Upper lobe of left lung (tissue), 4 donors: ENCODE results near the gene MUC22.
A peak's percentile ranks its signal among the peaks of the same experiment; 100 is the strongest.

ENCODE experiments used
- CTCF ChIP-seq, 6 experiments: fragments of 450-650 bp in 4 of 6; fragments of 200-600 bp in 2 of 6; sonication (generic) in 2 of 6; IDR thresholded peaks; one replicate each; pipeline ENCODE4 v1.5.1; 2016 to 2019; ENCODE audit warnings: antibody characterized with exemption in 6 of 6
- EP300 ChIP-seq, 4 donors: sonication (generic); formaldehyde crosslinking; IDR thresholded peaks; one replicate each; pipeline ENCODE4 v1.5.1; 2017; ENCODE audit warnings: antibody characterized with exemption in 4 of 4, control low read depth in 2 of 4
- POLR2A ChIP-seq, 4 donors: fragments of 450-650 bp; IDR thresholded peaks; one replicate each; pipeline ENCODE4 v1.5.1; 2016 to 2017; ENCODE audit warnings: antibody characterized with exemption in 4 of 4, mild to moderate bottlenecking in 2 of 4
- POLR2AphosphoS5 ChIP-seq, 2 donors: sonication (generic); formaldehyde crosslinking; IDR thresholded peaks; one replicate each; pipeline ENCODE4 v1.5.1; 2017; ENCODE audit warnings: antibody characterized with exemption in 2 of 2

- TF ChIP-seq CTCF (IDR thresholded peaks at IDR 0.05), result no peak
- peak in 1 of 4 donors; percentile 71 for TF ChIP-seq POLR2A (IDR thresholded peaks at IDR 0.05)
- peak in 1 of 2 donors; percentile 32 for TF ChIP-seq POLR2AphosphoS5 (IDR thresholded peaks at IDR 0.05)
- no peak for TF ChIP-seq EP300 (IDR thresholded peaks at IDR 0.05)
These were observed 26.8 kb upstream of the MUC22 start, which contains the start of gene MUC21 for GRCh38 chr6:30983439-30983838.
